Adipocyte (in vitro differentiated cells): ENCODE data around the gene SGTB.
"Not testable (repeated sequence)": the region's sequence is repeated elsewhere in the genome, so short reads cannot be mapped to it uniquely, and the experiment has no call there.

Experiments used
- DNase-seq: peaks from one replicate; pipeline ENCODE4 v3.0.0-alpha.2; 2015; ENCODE audit warnings: low read depth
- H3K27me3 ChIP-seq: replicated peaks from 2 replicates; pipeline ENCODE4 v1.7.0; 2013; ENCODE audit warnings: mild to moderate bottlenecking, low read length, moderate library complexity; ENCODE audit not compliant: control insufficient read depth, insufficient read depth
- H3K36me3 ChIP-seq: 2 replicates; pipeline ENCODE4 v1.7.0; 2013; ENCODE audit warnings: low read length, mild to moderate bottlenecking, moderate library complexity; ENCODE audit not compliant: control insufficient read depth, insufficient read depth, severe bottlenecking
- H3K4me1 ChIP-seq: 2 replicates; pipeline ENCODE4 v1.7.0; 2013; ENCODE audit warnings: mild to moderate bottlenecking, low read length, moderate library complexity; ENCODE audit not compliant: control insufficient read depth, insufficient read depth
- H3K4me3 ChIP-seq: 2 replicates; pipeline ENCODE4 v1.7.0; 2013; ENCODE audit warnings: mild to moderate bottlenecking, low read length, moderate library complexity
- H3K9ac ChIP-seq: 2 replicates; pipeline ENCODE4 v1.7.0; 2013; ENCODE audit warnings: mild to moderate bottlenecking, low read length, moderate library complexity
- H3K9me3 ChIP-seq: 2 replicates; pipeline ENCODE4 v1.7.0; 2013; ENCODE audit warnings: mild to moderate bottlenecking, low read length, moderate library complexity; ENCODE audit not compliant: control insufficient read depth

SGTB gene

DNA sequence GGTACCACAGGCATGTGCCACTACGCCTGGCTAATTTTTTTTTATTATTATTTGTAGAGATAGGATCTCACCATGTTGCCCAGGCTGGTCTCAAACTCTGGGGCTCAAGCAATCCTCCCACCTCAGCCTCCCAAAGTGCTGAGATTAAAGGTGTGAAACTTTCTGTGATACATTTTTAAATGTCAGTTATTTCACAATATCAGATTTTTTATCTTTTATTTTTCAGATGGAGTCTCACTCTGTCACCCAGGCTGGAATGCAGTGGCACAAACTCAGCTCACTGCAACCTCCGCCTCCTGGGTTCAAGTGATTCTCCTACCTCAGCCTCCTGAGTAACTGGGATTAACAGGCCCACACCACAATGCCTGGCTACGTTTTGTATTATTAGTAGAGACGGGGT lies 99.9 kb downstream of the SGTB start:
- not testable (repeated sequence) for H3K4me3 ChIP-seq, H3K27me3 ChIP-seq, DNase-seq

DNA sequence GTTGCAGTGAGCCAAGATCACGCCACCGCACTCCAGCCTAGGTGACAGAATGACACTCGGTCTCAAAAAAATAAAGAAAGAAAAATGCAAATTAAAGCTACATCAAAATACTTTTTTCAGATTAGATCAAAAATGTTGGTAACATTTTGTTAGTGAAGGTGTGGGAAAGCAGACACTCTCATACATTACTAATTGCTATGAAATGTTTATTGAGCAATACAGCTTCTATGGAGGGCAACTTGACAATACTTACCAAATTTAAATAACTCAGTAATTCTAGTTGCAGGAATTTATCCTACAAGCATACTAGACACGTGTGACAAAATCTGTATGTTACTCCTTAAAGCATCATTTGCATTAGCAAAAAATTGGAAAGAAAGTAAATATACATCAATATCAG lies 101.9 kb downstream of the SGTB start:
- Histone ChIP-seq H3K4me3 (no peak overlapping the region), H3K9ac (no peak overlapping the region), H3K9me3 (no peaks in the 10 kb centered on the region), H3K27me3 (no peaks in the 10 kb centered on the region), H3K36me3 (peaks cover 31% of the 10 kb centered on the region), H3K4me1 (peaks cover 19% of the 10 kb centered on the region)
- DNase-seq = peak; percentile 15

More for the DNA sequence above, 99.9 kb downstream of the SGTB start:
- peaks cover 27% of the 10 kb centered on the region for H3K4me1 ChIP-seq
- not testable (repeated sequence) for H3K9ac ChIP-seq, H3K9me3 ChIP-seq
- peaks cover 13% of the 10 kb centered on the region for H3K36me3 ChIP-seq
